Stimulated activated CD4-positive, alpha-beta T cell treated with anti-CD3 and anti-CD28 coated beads, Interleukin-1b, Interleukin-23, amount 100 ng/mL, for 4 hours (primary cell): ENCODE data around the gene ENG.
A peak's percentile ranks its signal among the peaks of the same experiment; 100 is the strongest.

Experiments
- DNase-seq, 2 donors: peaks; one replicate each; pipeline ENCODE4 v3.0.0-alpha.2; 2020; ENCODE audit warnings: low read depth in 2 of 2

Gene ENG

DNA sequence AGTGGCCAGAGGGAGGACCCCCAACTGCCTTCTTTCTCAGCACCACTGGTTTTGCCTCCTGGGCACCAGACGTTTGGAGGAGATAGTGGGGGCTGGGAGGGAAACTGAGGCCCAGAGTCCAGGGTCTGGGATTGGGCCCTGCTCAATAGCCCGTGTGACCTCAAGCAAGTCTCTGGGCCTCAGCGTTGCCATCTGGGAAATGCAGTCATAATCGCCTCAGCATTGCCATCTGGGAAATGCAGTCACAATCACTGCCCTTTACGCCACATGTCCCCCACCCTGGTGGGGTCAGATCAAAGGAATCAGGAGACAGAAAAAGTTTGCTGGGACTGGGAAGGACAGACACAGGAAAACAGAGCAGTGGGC, 77.6 kb downstream of the ENG start:
- DNase-seq: no peak

GRCh38 chr9:127776195-127776923, 78.1 kb downstream of the ENG start:
- DNase-seq: peak; percentile 48 to 70

GRCh38 chr9:127773981-127774380, 80.5 kb downstream of the ENG start:
- no peak for DNase-seq

DNA sequence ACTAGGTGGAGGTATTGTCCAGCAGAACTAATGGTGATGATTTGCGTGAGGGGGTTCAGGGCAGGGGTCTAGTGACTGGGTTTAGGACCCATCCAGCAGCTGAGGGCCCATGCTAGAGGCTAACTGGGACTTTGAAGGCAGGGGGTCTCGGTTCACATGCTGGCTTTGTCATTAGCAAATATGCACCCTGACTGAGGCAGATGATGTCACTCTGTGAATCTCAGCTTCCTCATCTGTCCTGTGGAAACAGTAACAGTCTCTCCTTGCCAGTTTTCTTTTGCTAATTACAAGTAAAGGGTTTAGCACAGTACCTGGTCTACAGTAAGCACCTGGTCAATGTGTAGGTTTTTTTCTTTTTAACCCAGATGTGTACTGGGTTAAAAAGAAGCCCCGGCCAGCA, 81.2 kb downstream of the ENG start:
- no peak for DNase-seq

DNA sequence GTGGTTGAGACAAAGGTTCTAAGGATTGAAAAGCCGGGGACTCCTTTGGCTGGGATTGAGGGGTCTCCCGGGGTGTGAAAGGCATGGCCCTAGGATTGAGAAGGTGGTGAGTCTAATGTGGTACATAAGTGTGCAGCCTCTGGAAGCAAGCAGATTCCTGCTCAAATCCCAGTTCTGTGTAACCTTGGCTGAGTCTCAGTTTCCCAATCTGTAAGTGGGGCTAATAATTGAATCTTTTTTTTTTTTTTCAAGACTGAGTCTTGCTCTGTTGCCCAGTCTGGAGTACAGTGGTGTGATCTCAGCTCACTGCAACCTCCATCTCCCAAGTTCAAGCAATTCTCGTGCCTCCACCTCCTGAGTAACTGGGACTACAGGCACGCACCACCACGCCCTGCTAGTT, 81.9 kb downstream of the ENG start:
- no peak for DNase-seq

DNA sequence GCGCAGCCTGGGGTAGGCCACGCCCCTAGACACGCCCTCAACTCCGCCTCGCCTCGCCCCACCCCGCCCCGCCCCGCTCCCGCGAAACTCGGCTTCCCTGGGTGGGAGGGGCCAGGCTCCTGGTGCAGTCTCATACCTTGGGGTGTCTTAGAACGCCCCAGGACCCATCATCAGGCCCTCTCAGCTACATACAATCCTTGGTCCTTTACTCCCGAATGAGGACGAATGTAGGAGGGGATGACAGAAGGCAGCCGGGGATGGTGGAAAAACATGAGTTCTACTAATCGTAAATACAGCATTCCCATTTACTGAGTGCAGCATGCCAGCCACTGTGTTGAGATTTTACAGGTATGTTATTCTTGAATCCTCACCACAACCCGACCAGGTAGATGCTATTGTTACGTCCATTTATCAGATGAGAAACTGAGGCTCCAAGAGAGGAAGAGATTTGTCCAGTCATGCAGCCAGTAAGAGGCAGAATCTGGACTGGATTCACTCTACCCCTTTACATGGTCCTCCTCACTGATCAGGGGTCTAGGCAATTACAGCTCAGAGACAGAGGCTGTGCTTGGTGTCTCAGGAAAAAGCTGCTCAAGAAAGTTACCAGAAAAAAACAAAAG, 82.8 kb downstream of the ENG start:
- DNase-seq: no peak

- peak; percentile 95 to 97 for DNase-seq
Observed at GRCh38 chr9:127770905-127771569, 83.4 kb downstream of the ENG start.

- DNase-seq: no peak
Observed at GRCh38 chr9:127770583-127770904, 83.9 kb downstream of the ENG start.

- DNase-seq: no peak
Observed at GRCh38 chr9:127769929-127770582, 84.4 kb downstream of the ENG start.

GRCh38 chr9:127769101-127769500, 85.4 kb downstream of the ENG start:
- no peak for DNase-seq

- DNase-seq: no peak
Observed at GRCh38 chr9:127768698-127769097, 85.8 kb downstream of the ENG start.

DNA sequence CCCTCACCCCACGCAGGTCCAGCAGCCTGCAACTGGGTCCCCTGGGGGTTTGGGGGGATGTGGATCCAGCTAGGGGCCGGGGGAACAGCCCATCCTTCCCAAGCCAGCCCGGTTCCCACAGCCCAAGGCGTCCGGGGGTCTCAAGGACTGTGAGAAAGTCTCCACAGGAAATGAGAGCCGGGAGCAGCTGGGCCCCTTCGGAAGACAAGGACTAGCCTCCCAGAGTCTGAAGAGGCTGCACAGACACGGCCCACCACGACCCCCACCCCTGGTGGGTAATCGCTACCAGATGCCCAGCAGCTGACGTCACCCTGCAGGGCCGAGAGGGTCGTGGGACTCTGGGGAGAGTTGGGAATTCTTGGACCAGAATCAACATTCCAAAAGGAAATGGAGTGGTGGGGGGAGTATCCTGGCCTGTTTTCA, 86.5 kb downstream of the ENG start:
- DNase-seq: no peak

DNA sequence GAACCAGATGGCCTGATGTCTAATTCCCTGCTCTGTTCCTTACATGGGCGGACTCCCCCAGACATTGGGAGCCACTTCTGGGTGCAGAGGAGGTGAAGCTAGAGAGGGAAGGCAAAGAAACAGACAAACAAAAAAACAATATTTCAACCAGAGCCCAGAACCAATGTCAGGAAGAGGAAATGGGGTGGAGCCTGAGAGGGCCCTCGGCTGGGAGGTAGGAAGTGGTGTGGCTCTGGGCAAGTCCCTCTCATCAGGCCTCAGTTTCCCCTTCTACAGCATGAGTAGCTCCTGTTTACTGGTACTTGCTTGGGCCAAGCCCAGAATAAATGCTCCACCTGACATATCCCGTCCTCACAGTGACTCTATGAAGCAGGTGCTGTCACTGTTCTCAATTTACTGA, 87.0 kb downstream of the ENG start:
- no peak for DNase-seq

GRCh38 chr9:127765418-127765817, 89.0 kb downstream of the ENG start:
- no peak for DNase-seq
